NCI-H1105 (cell line): Measurements from ENCODE around the gene CXCL3.

Experiments
- DNase-seq: peaks from one replicate; lab custom pipeline; 2025; lab: John Stamatoyannopoulos, UW

Gene CXCL3

DNA sequence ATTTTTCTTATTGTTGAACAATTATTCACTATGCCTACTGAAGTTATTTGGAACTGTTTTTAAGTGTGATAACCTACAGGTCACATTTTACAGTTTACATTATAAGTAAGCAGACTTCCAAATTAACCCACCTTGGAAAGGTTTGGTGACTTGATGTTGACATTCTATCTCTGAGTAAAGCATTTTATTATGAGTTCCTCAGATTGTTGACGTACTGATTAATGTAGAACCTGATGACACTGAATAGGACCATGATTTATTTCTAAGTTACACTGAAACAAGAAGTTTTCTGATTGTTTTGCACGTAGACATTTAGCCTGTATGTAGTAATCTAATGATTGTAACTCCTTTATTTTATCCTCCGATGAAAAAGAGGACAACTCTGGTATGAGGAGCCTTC is 17.0 kb upstream of the CXCL3 start:
- DNase-seq = no peak

DNA sequence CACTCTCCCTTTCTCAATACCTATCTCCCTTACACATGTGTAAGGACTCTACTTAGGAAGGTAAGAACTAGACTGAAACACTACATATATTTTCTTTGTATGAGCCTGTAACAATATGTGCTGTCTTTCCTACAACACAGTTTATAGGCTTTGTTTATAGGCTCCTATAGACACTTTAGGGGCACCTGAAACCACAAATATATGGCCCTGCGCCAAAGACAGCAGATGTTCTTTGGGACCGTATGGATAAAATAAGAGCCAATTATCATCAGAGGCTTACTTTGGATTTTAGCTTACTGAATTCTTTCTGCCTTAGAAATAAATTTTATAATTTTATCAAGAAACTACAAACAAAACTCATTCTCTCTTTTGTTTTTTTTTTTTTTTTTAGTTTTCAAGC is 16.6 kb upstream of the CXCL3 start:
- peak; percentile 44 for DNase-seq

GRCh38 chr4:74054483-74055047 is 16.1 kb upstream of the CXCL3 start:
- no peak for DNase-seq

DNA sequence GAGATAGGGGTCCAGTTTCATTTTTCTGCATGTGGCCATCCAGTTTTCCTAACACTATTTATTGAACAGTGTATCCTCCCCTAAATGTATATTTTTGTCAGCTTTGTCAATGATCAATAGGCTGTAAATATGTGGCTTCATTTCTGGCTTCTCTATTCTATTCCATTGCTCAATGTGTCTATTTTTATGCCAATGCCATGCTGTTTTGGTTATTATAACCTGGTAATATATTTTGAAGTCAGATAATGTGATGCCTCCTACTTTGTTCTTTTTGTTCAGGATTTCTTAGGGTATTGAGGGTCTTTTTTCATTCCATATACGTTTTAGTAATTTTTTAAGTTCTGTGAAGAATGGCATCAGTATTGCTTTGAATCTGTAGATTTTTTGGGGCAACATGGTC is 8.7 kb upstream of the CXCL3 start:
- DNase-seq = no peak

DNA sequence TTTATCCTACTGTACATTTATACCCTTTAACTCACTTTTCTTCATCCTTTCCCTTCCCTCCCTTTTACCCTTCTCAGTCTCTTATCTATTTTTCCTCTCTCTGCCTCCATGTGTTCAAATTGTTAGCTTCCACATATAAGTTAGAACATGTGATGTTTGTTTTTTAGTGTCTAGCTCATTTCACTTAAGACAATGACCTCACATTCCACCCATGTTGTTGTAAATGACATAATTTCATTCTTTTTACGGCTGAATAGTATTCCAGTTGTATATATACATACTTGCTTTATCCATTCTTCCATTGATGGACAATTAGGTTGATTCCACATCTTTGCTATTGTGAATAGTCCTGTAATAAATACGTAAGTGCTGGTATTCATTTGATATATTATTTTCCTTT is 7.3 kb upstream of the CXCL3 start:
- DNase-seq = no peak

- DNase-seq = no peak
These were observed 6.8 kb upstream of the CXCL3 start for GRCh38 chr4:74045247-74045646.

DNA sequence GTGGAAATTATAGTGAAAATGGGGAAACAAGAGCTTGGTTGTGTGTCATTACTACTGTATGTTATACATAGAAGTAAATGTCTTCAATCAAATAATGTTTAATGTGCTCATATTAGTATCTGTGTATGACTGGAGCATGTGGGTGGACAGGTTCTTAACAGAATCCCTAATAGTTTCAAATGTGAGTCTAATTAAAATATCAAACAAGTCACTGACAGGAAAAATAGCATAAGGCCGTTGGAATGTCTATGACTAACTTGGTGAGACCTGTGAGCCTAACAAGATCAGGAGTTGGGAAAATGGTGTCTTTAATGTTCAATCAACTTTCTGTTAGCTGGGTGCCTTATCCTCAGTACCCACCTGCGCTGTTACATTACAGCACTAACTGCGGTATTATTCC is 6.2 kb upstream of the CXCL3 start:
- DNase-seq = no peak

DNA sequence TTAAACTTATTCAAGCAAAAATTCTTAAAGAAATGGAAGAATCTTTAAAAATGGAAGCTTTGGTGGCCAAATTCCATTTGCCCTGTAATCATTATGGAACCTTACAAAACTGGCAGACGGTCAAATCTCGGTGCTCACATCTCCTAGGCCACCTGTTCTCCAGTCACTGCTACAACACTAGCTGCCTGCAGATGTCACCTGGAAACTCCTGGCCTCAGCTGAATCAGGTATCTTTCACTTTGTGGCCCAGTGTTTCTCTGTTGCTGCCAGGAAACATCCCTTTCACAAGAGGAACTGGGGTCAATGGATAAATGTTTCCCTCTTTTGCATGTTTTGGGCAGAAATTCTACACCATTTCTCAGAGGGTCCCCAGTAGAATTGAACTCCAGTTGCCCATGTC is 4.2 kb upstream of the CXCL3 start:
- no peak for DNase-seq

DNA sequence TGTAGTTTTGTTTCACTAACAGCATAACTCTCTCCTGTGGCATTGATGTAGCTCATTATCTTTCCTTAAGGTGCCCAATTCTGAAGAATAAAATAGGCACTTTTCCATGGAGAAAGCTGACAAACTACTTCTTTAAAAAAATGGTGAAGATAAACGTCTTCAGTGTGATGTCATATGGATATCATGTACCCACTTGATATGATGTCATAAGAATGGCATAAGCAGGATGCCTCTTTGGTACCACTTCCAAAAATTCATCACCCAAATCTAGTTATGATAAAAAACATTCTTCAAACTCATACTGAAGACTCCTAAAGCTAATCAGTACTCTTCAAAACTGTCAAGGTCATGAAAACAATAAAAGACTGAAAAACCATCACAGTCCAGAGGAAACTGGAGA is 2.9 kb upstream of the CXCL3 start:
- DNase-seq = no peak

GRCh38 chr4:74039315-74039763 is 850 bp upstream of the CXCL3 start:
- DNase-seq = no peak

GRCh38 chr4:74038086-74038424 is 434 bp downstream of the CXCL3 start:
- no peak for DNase-seq

DNA sequence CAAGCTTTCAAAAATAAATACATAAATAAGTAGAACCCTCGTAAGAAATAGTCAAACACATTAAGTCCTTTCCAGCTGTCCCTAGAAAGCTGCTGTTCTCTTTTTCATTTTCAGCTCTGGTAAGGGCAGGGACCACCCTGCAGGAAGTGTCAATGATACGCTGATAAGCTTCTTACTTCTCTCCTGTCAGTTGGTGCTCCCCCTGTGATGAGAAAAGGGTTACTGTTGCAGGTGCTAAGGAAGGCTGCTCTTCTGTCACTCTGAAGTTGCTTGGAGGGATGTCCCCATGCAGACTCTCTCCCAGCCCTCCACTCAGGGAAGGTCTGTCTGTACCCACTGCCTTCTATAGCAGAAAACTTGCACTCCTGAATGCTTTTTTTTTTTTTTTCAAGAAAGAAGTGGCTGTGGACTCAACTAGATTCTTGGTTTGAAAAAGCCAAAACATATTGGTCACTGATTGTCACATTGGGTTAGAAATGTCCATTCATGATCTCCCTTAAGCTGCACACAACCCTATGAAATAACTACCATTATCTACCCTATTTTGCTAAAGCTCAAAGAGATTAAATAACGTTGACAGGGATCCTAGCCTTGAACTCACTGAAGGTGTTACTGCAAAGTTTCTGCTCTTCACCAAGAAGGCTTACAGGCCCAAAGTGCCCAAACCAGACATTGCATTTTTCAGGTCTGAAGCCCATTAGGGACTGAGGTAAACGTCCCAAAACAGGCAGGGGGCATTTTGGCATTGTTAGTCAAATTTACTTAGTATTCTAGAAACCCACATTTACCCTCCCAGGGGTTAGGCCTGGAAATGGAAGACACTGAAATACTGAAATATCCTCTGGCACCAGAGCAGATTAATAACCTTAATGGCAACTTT is 1.2 kb downstream of the CXCL3 start:
- DNase-seq = no peak

GRCh38 chr4:74033739-74034138 is 4.8 kb downstream of the CXCL3 start:
- DNase-seq = no peak

- DNase-seq = no peak
These were observed 6.4 kb downstream of the CXCL3 start for GRCh38 chr4:74032064-74032463.

- no peak for DNase-seq
These were observed 6.9 kb downstream of the CXCL3 start for GRCh38 chr4:74031576-74031975.

DNA sequence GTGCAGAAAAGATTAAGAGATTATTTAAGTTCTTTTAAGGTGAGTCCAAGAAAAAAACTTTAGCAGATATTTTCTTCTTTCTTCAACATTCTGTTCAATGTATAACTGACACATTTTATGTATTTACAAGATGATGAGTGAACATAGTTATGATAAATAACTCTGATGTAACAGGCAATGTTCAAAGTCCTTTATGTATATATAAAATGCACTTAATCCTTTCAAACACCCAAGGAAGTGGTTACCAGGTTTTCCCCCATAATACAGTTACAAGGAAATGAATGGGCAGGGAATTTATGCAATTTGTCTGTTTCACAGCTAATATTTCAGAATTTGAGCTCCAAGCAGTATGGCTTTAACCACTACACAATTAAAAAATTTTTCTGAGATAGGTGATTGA is 8.2 kb downstream of the CXCL3 start:
- DNase-seq = no peak

DNA sequence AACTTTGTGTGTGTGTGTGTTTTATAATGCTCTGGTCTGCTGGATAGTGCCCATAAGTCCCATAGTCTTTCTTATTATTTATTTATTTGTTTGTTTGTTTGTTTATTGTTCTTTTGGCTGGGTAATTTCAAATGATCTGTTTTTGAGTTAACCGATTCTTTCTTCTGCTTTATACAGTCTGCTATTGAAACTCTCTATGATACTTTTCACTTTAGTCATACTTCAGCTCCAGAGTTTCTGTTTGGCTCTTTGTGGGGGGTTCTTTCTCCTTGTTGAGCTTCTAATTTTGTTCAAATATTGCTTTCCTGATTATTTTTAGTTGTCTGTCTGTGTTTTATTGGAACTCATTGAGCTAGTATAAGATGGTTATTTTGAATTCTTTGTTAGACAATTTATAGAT is 10.0 kb downstream of the CXCL3 start:
- DNase-seq = no peak

- no peak for DNase-seq
These were observed 14.8 kb downstream of the CXCL3 start for GRCh38 chr4:74023709-74024108.

DNA sequence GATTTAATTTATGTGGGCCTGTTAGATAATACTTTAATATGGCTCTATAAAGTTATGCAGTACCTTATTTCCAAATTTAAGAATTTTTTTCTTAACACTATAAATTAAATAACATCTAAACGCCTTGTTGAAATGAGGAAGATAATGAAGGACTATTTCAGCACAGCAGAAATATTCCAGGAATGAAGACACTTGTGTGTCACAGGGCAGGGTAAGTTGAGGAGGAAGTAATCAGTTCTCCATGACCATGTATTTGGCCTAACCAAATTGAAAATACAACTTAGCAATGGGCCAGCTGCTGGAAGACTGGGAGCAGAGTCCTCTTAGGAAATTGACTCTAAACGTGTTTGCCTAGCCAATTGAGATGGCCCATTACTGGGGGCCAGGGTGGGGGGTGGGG is 16.9 kb downstream of the CXCL3 start:
- DNase-seq = no peak

DNA sequence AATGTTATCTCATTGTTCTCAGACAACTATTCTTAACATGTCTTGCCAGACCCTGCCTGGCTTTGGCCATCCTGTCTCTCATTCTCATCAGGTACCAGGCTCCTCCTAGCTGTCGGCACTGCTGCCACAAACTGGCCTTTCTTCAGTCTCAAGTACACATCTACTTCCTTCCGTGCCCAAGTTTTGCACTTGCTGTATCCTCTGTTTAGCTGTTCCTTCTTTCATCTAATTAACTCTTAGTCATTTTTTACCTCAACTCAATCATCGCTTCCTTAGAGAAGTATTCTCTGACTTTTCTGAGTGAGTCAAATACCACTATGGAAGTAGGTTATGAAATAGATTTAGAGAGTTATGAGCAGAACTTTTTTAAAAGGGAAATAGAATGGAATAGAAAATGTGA is 19.7 kb downstream of the CXCL3 start:
- no peak for DNase-seq

DNA sequence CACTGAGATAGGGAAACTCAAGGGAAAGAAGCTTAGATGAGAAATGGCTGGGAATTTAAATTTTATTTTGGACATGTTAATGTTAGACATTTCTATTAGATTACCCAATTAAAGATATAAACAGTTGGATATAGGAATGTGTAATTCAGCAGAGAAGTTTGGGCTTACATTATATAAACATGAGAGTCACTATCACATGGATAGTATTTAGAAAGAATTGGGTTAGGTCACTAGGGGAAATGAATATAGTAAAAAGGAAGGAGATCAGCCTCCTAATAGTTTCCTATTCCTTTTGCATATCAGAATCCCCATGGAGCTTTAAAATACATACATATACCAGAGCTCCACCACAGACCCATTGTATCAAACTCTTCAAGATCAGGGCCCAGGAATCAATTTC is 20.4 kb downstream of the CXCL3 start:
- DNase-seq = no peak

GRCh38 chr4:74016068-74016467 is 22.4 kb downstream of the CXCL3 start:
- DNase-seq = no peak

- no peak for DNase-seq
These were observed 23.2 kb downstream of the CXCL3 start for GRCh38 chr4:74015126-74015780.
